H9 (cell line): ENCODE data around the gene TMEM121. TPM values are rescaled to one million over a fixed set of nuclear protein-coding genes. Genes with fewer than 3 reads are reported as not detected.

Source experiments
- DNase-seq: peaks from one replicate; pipeline ENCODE4 v3.0.0-alpha.2; 2017
- H2AFZ ChIP-seq: one replicate; pipeline ENCODE4 v1.6.1; 2013; ENCODE audit warnings: mild to moderate bottlenecking, low read length, control low read depth, moderate library complexity
- H2AK5ac ChIP-seq: 2 replicates; pipeline ENCODE4 v1.6.1; 2013; ENCODE audit warnings: low read length, control low read depth, mixed read lengths; ENCODE audit not compliant: insufficient read length
- H2BK120ac ChIP-seq: one replicate; pipeline ENCODE4 v1.6.1; 2013; ENCODE audit warnings: low read depth, mild to moderate bottlenecking, low read length, control low read depth, inconsistent platforms; ENCODE audit not compliant: poor library complexity, severe bottlenecking
- H2BK12ac ChIP-seq: 2 replicates; pipeline ENCODE4 v1.6.1; 2013; ENCODE audit warnings: low read length, control low read depth, mixed read lengths, low read depth; ENCODE audit not compliant: insufficient read length
- H2BK15ac ChIP-seq: 2 replicates; pipeline ENCODE4 v1.6.1; 2013; ENCODE audit warnings: low read depth, low read length, control low read depth
- H2BK20ac ChIP-seq: one replicate; pipeline ENCODE4 v1.6.1; 2013; ENCODE audit warnings: low read depth, mild to moderate bottlenecking, low read length, control low read depth, inconsistent platforms; ENCODE audit not compliant: poor library complexity, severe bottlenecking
- H2BK5ac ChIP-seq: 2 replicates; pipeline ENCODE4 v1.6.1; 2013; ENCODE audit warnings: low read length, control low read depth, mixed read lengths; ENCODE audit not compliant: insufficient read length
- H3K14ac ChIP-seq: 2 replicates; pipeline ENCODE4 v1.6.1; 2013; ENCODE audit warnings: low read length, control low read depth; ENCODE audit not compliant: insufficient read depth
- H3K18ac ChIP-seq: 2 replicates; pipeline ENCODE4 v1.6.1; 2013; ENCODE audit warnings: low read depth, mild to moderate bottlenecking, mixed read lengths, low read length, control low read depth; ENCODE audit not compliant: insufficient read length
- H3K23ac ChIP-seq: 2 replicates; pipeline ENCODE4 v1.6.1; 2013; ENCODE audit warnings: low read length, control low read depth, mixed read lengths, low read depth; ENCODE audit not compliant: insufficient read length
- H3K23me2 ChIP-seq: 2 replicates; pipeline ENCODE4 v1.6.1; 2013; ENCODE audit warnings: low read depth, mild to moderate bottlenecking, mixed read lengths, low read length, control low read depth; ENCODE audit not compliant: insufficient read length, poor library complexity, severe bottlenecking
- H3K27ac ChIP-seq: 2 replicates; pipeline ENCODE4 v1.5.1; 2013; ENCODE audit warnings: low read length, control low read depth, mixed read lengths, low read depth; ENCODE audit not compliant: insufficient read length
- H3K27me3 ChIP-seq: 2 replicates; pipeline ENCODE4 v1.6.1; 2013; ENCODE audit warnings: low read length, control low read depth, inconsistent platforms; ENCODE audit not compliant: insufficient read depth
- H3K4ac ChIP-seq: 2 replicates; pipeline ENCODE4 v1.6.1; 2013; ENCODE audit warnings: low read depth, mild to moderate bottlenecking, control low read depth, inconsistent platforms, low read length, moderate library complexity
- H3K4me1 ChIP-seq: 2 replicates; pipeline ENCODE4 v1.6.1; 2013; ENCODE audit warnings: low read length, control low read depth, inconsistent platforms; ENCODE audit not compliant: insufficient read depth
- H3K4me2 ChIP-seq: 2 replicates; pipeline ENCODE4 v1.6.1; 2013; ENCODE audit warnings: low read length, control low read depth, mixed read lengths; ENCODE audit not compliant: insufficient read length, insufficient read depth
- H3K56ac ChIP-seq: 2 replicates; pipeline ENCODE4 v1.6.1; 2013; ENCODE audit warnings: low read depth, mild to moderate bottlenecking, mixed read lengths, low read length, control low read depth; ENCODE audit not compliant: insufficient read length
- H3K79me1 ChIP-seq: 2 replicates; pipeline ENCODE4 v1.6.1; 2013; ENCODE audit warnings: low read depth, mild to moderate bottlenecking, moderate library complexity, low read length, control low read depth, inconsistent platforms; ENCODE audit not compliant: insufficient read depth, poor library complexity, severe bottlenecking
- H3K79me2 ChIP-seq: 2 replicates; pipeline ENCODE4 v1.6.1; 2013; ENCODE audit warnings: low read length, control low read depth, inconsistent platforms; ENCODE audit not compliant: insufficient read depth
- H3K9ac ChIP-seq: 2 replicates; pipeline ENCODE4 v1.6.1; 2013; ENCODE audit warnings: low read length, control low read depth, mixed read lengths; ENCODE audit not compliant: insufficient read length; ENCODE audit errors: extremely low read depth
- H3K9me3 ChIP-seq: one replicate; pipeline ENCODE4 v1.6.1; 2013; ENCODE audit warnings: low read depth, low read length, inconsistent platforms; ENCODE audit not compliant: control insufficient read depth
- H3T11ph ChIP-seq: one replicate; pipeline ENCODE4 v1.6.1; 2013; ENCODE audit warnings: mild to moderate bottlenecking, low read length, control low read depth, inconsistent platforms
- H4K20me1 ChIP-seq: one replicate; pipeline ENCODE4 v1.6.1; 2013; ENCODE audit not compliant: control insufficient read depth, insufficient read length, insufficient read depth
- H4K5ac ChIP-seq: 2 replicates; pipeline ENCODE4 v1.6.1; 2013; ENCODE audit warnings: low read depth, mild to moderate bottlenecking, mixed read lengths, low read length, control low read depth; ENCODE audit not compliant: insufficient read length
- H4K8ac ChIP-seq: replicated peaks from 2 replicates; pipeline ENCODE4 v1.6.1; 2013; ENCODE audit warnings: low read length, control low read depth, mixed read lengths, low read depth; ENCODE audit not compliant: insufficient read length
- H4K91ac ChIP-seq: 2 replicates; pipeline ENCODE4 v1.6.1; 2013; ENCODE audit warnings: low read depth, mild to moderate bottlenecking, moderate library complexity, mixed read lengths, low read length, control low read depth; ENCODE audit not compliant: insufficient read length
- H3K27ac Mint-ChIP-seq, 3 experiments: 2 replicates in 2 of 3; 3 replicates in 1 of 3; pipeline ENCODE4 v1.8.0; 2020 to 2021; ENCODE audit warnings: mixed read lengths in 3 of 3, mild to moderate bottlenecking in 1 of 3, moderate library complexity in 1 of 3
- H3K27me3 Mint-ChIP-seq: 2 replicates; pipeline ENCODE4 v1.8.0; 2021; ENCODE audit warnings: low read depth, mild to moderate bottlenecking, moderate library complexity, mixed read lengths
- H3K36me3 Mint-ChIP-seq, 3 experiments: 2 replicates in 2 of 3; 3 replicates in 1 of 3; pipeline ENCODE4 v1.8.0; 2020 to 2021; ENCODE audit warnings: low read depth in 3 of 3, mixed read lengths in 3 of 3; ENCODE audit not compliant: insufficient read depth in 1 of 3
- H3K4me1 Mint-ChIP-seq, 2 experiments: 2 replicates each; pipeline ENCODE4 v1.8.0; 2020; ENCODE audit warnings: mixed read lengths in 2 of 2
- H3K4me3 Mint-ChIP-seq, 2 experiments: 2 replicates in 1 of 2; 3 replicates in 1 of 2; pipeline ENCODE4 v1.8.0; 2020 to 2021; ENCODE audit warnings: mild to moderate bottlenecking in 2 of 2, mixed read lengths in 2 of 2, moderate library complexity in 1 of 2
- H3K9me3 Mint-ChIP-seq, 2 experiments: 2 replicates in 1 of 2; 3 replicates in 1 of 2; pipeline ENCODE4 v1.8.0; 2020; ENCODE audit warnings: mild to moderate bottlenecking in 2 of 2, mixed read lengths in 2 of 2, moderate library complexity in 1 of 2
- WGBS: extraction: QIAGEN DNeasy Blood & Tissue Kit; methylation state at CpG from one replicate; pipeline ENCODE4 v1.1.7; 2013; ENCODE audit warnings: missing lambda C conversion rate, low lambda C conversion rate, mixed read lengths; ENCODE audit not compliant: insufficient read length; ENCODE audit errors: extremely low coverage; 5-methylcytosine and 5-hydroxymethylcytosine counted together
- total RNA-seq: library from RNA; stranded (reverse); gene quantifications from 2 replicates; pipeline ENCODE4 v1.2.1, GENCODE V29; 2021
- TF ChIP-seq, protein P1 (sequence below): fragments of 200-600 bp; sonication (generic); conservative IDR thresholded peaks from 3 replicates; pipeline ENCODE4 v1.8.0; 2021; ENCODE audit warnings: antibody characterized with exemption, mild to moderate bottlenecking

Gene TMEM121
- total RNA-seq, 1 experiment from 2014 or later = 2.6 TPM

- no peaks in the 10 kb centered on the region for H3K79me1 ChIP-seq
- no peaks in the 10 kb centered on the region for H3K4me1 ChIP-seq
- H3K79me2 ChIP-seq = no peaks in the 10 kb centered on the region
- Mint-ChIP-seq H3K36me3 (peaks cover 8 to 26% (median 10%) of the 10 kb centered on the region in 3 experiments; a peak in 5 of 7 replicates), H3K4me1 (no peaks in the 10 kb centered on the region), H3K27ac (no peak overlapping the region), H3K4me3 (no peak overlapping the region), H3K9me3 (peaks cover 64 to 72% of the 10 kb centered on the region in 2 experiments), H3K27me3 (peaks cover 3% of the 10 kb centered on the region)
- peaks cover 41% of the 10 kb centered on the region for H3K9me3 ChIP-seq
- no peak overlapping the region for H3K4me2 ChIP-seq
- no peak overlapping the region for H2BK5ac ChIP-seq
- no peaks in the 10 kb centered on the region for H4K20me1 ChIP-seq
- H3K23ac ChIP-seq = no peak overlapping the region
- H2BK120ac ChIP-seq = no peak overlapping the region
- WGBS = no CpG with 5 or more reads among the region's 38 CpGs
- H3K18ac ChIP-seq = no peak overlapping the region
- no peak overlapping the region for H2AFZ ChIP-seq
- H2AK5ac ChIP-seq = no peak overlapping the region
- no peak overlapping the region for H4K5ac ChIP-seq
- no peak overlapping the region for H4K8ac ChIP-seq
- H3K14ac ChIP-seq = no peak overlapping the region
- no peak overlapping the region for H3K27ac ChIP-seq
- no peak overlapping the region for H2BK20ac ChIP-seq
- H3K9ac ChIP-seq = no peak overlapping the region
- H3K56ac ChIP-seq = no peak overlapping the region
- H3T11ph ChIP-seq = no peak overlapping the region
- no peak overlapping the region for H2BK15ac ChIP-seq
- H3K4ac ChIP-seq = no peak overlapping the region
- no peak overlapping the region for H2BK12ac ChIP-seq
- no peak overlapping the region for H4K91ac ChIP-seq
- DNase-seq = no peak
- no peaks in the 10 kb centered on the region for H3K27me3 ChIP-seq
- TF ChIP-seq, protein P1, sequence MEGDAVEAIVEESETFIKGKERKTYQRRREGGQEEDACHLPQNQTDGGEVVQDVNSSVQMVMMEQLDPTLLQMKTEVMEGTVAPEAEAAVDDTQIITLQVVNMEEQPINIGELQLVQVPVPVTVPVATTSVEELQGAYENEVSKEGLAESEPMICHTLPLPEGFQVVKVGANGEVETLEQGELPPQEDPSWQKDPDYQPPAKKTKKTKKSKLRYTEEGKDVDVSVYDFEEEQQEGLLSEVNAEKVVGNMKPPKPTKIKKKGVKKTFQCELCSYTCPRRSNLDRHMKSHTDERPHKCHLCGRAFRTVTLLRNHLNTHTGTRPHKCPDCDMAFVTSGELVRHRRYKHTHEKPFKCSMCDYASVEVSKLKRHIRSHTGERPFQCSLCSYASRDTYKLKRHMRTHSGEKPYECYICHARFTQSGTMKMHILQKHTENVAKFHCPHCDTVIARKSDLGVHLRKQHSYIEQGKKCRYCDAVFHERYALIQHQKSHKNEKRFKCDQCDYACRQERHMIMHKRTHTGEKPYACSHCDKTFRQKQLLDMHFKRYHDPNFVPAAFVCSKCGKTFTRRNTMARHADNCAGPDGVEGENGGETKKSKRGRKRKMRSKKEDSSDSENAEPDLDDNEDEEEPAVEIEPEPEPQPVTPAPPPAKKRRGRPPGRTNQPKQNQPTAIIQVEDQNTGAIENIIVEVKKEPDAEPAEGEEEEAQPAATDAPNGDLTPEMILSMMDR = no peak
- no peaks in the 10 kb centered on the region for H3K23me2 ChIP-seq
Observed at GRCh38 chr14:105547741-105548169, 21.4 kb downstream of the TMEM121 start.
